K562 (cell line): ENCODE results near the gene GIMAP6. TPM values are rescaled to one million over a fixed set of nuclear protein-coding genes. Genes with fewer than 3 reads are reported as not detected.

Source experiments
- ATAC-seq: fragments of 200-7000 bp; cut with Tn5 transposase; 3 replicates; pipeline ENCODE4 v1.9.1; 2020; ENCODE audit warnings: moderate library complexity
- BruUV-seq: library from RNA; stranded (reverse); fragments of 400-500 nt; replicated peaks from 2 replicates; lab custom pipeline; 2021; lab: Mats Ljungman, UMichigan
- CTCF ChIA-PET: fragments of 300-600 bp; formaldehyde crosslinking; extraction: SDS; loops from one replicate; lab custom pipeline; 2021; ENCODE audit warnings: low intra/inter-chr PET ratio; lab: Yijun Ruan, JAX
- POLR2A ChIA-PET: fragments of 300-600, 350-650 bp; sonication (Branson Sonifier 250); formaldehyde crosslinking; extraction: SDS; loops from one replicate; lab custom pipeline; 2021; ENCODE audit warnings: antibody characterized with exemption, inconsistent platforms; lab: Yijun Ruan, JAX
- DNase-seq, 4 experiments: peaks; one replicate each; pipeline versions ENCODE4 v3.0.0 to v3.0.0-alpha.2; 2011 to 2018; ENCODE audit warnings: low spot score in 3 of 4, mixed read lengths in 3 of 4; ENCODE audit errors: extremely low read depth in 1 of 4
- FAIRE-seq: peaks from 2 replicates; lab custom pipeline; 2011; peaks lifted over from hg19 to GRCh38; lab: Jason Lieb, UNC
- H2AFZ ChIP-seq: 2 replicates; pipeline ENCODE4 v1.6.0; 2011; ENCODE audit warnings: low read depth, low read length, control low read depth, inconsistent platforms
- H3K27ac ChIP-seq: fragments of 200-600 bp; 3 replicates; pipeline ENCODE4 v1.8.0; 2011; ENCODE audit warnings: low read depth, mild to moderate bottlenecking, control low read depth, inconsistent platforms, low read length, moderate library complexity, mixed read lengths; ENCODE audit errors: extremely low read depth
- H3K27me3 ChIP-seq, 2 experiments: fragments of 300-600 bp in 1 of 2; 2 replicates in 1 of 2; 3 replicates in 1 of 2; pipeline versions ENCODE4 v1.6.0 to v1.8.0; 2011; ENCODE audit warnings: inconsistent platforms in 2 of 2, low read length in 2 of 2, mild to moderate bottlenecking in 1 of 2, mixed read lengths in 1 of 2, moderate library complexity in 1 of 2; ENCODE audit not compliant: control insufficient read depth in 2 of 2, insufficient read depth in 2 of 2
- H3K36me3 ChIP-seq: fragments of 300-600 bp; 3 replicates; pipeline ENCODE4 v1.8.0; 2011; ENCODE audit warnings: mild to moderate bottlenecking, low read length, inconsistent platforms; ENCODE audit not compliant: control insufficient read depth, insufficient read depth
- H3K4me1 ChIP-seq, 2 experiments: fragments of 200-600 bp in 1 of 2; replicated peaks in 1 of 2; 2 replicates in 1 of 2; 3 replicates in 1 of 2; pipeline versions ENCODE4 v1.5.1 to v1.8.0; 2011; ENCODE audit warnings: inconsistent platforms in 2 of 2, low read length in 2 of 2, mild to moderate bottlenecking in 1 of 2, mixed read lengths in 1 of 2, moderate library complexity in 1 of 2; ENCODE audit not compliant: control insufficient read depth in 2 of 2, insufficient read depth in 2 of 2
- H3K4me2 ChIP-seq: 2 replicates; pipeline ENCODE4 v1.6.1; 2011; ENCODE audit warnings: low read length, control low read depth, inconsistent platforms, mixed read lengths; ENCODE audit not compliant: insufficient read depth
- H3K4me3 ChIP-seq: fragments of 200-600 bp; sonication (generic), shearing (Covaris generic); 2 replicates; pipeline ENCODE4 v1.5.1; 2016; ENCODE audit warnings: control low read depth, inconsistent platforms
- H3K79me2 ChIP-seq: fragments of 200-600 bp; 3 replicates; pipeline ENCODE4 v1.8.0; 2011; ENCODE audit warnings: low read length, inconsistent platforms; ENCODE audit not compliant: control insufficient read depth, insufficient read depth
- H3K9ac ChIP-seq, 2 experiments: 2 replicates each; pipeline versions ENCODE4 v1.6.0 to v1.6.1; 2011; ENCODE audit warnings: low read depth in 2 of 2, low read length in 2 of 2, control low read depth in 1 of 2, inconsistent platforms in 1 of 2, mild to moderate bottlenecking in 1 of 2, mixed read lengths in 1 of 2; ENCODE audit not compliant: insufficient read depth in 1 of 2
- H3K9me1 ChIP-seq: one replicate; pipeline ENCODE4 v1.6.0; 2011; ENCODE audit warnings: inconsistent platforms, mild to moderate bottlenecking, low read length, moderate library complexity; ENCODE audit not compliant: control insufficient read depth, insufficient read depth
- H3K9me3 ChIP-seq: replicated peaks from 2 replicates; pipeline ENCODE4 v1.5.1; 2011; ENCODE audit warnings: low read depth, low read length, inconsistent platforms; ENCODE audit not compliant: control insufficient read depth, insufficient read depth
- H4K20me1 ChIP-seq: replicated peaks from 2 replicates; pipeline ENCODE4 v1.6.1; 2011; ENCODE audit warnings: low read length, inconsistent platforms, mixed read lengths; ENCODE audit not compliant: control insufficient read depth, insufficient read depth
- EWSR1 ChIP-seq: fragments of 450-650 bp; IDR thresholded peaks from 2 replicates; pipeline ENCODE4 v1.6.1; 2018; ENCODE audit warnings: borderline replicate concordance, mild to moderate bottlenecking, low read depth, moderate library complexity; ENCODE audit not compliant: partially characterized antibody
- NCOA6 ChIP-seq: fragments of 450-650 bp; IDR thresholded peaks from 2 replicates; pipeline ENCODE4 v1.6.1; 2017; ENCODE audit warnings: mild to moderate bottlenecking
- PTBP1 ChIP-seq: fragments of 200-400 bp; formaldehyde crosslinking; IDR thresholded peaks from 2 replicates; pipeline ENCODE4 v1.6.1; 2017; ENCODE audit warnings: low read depth, low read length
- SLC30A9 ChIP-seq: fragments of 250-450 bp; sonication (Bioruptor Pico); IDR thresholded peaks from 2 replicates; pipeline ENCODE4 v1.8.0; 2022; ENCODE audit warnings: mild to moderate bottlenecking, moderate library complexity
- SMARCB1 ChIP-seq: IDR thresholded peaks from 2 replicates; pipeline ENCODE4 v1.6.1; 2011; ENCODE audit warnings: improper control_type of control experiment, low read depth; ENCODE audit not compliant: insufficient read length
- ZNF121 ChIP-seq: sonication (generic); formaldehyde crosslinking; conservative IDR thresholded peaks from 2 replicates; pipeline ENCODE4 v1.8.0; 2022; ENCODE audit warnings: missing genetic modification reagents
- ZNF830 ChIP-seq: fragments of 250-450 bp; sonication (Bioruptor Pico); IDR thresholded peaks from 2 replicates; pipeline ENCODE4 v1.5.0; 2021; ENCODE audit warnings: mild to moderate bottlenecking
- in situ Hi-C: fragments of 300-500 bp; cut with MboI; formaldehyde crosslinking; loops from 4 replicates; pipeline ENCODE4 v1.15.0; 2018; ENCODE audit warnings: inconsistent platforms, mixed read lengths
- intact Hi-C: fragments of 100-400 bp; cut with micrococcal nuclease; formaldehyde crosslinking; loops from 2 replicates; pipeline ENCODE4 v1.14.2; 2022
- polyA plus RNA-seq, 8 experiments: library from polyadenylated mRNA; depleted of rRNA in 4 of 8; stranded (reverse) in 5 of 8; unstranded in 3 of 8; fragments of >200 nt; fragmentation: Nextera tagmentation in 2 of 8; fragmentation: Illumina TruSeq in 1 of 8; extraction: Ambion mirVana in 2 of 8; extraction: Trizol in 1 of 8; gene quantifications; 2 replicates each; pipeline versions ENCODE4 v1.2.1 to v1.2.3, GENCODE V29; 2011 to 2014; ENCODE audit warnings: inconsistent platforms in 1 of 8, missing spikeins in 1 of 8
- total RNA-seq, 7 experiments: library from RNA; depleted of rRNA in 6 of 7; stranded (reverse); fragments of >200 nt in 6 of 7; fragmentation: Illumina TruSeq in 2 of 7; extraction: Trizol in 2 of 7; gene quantifications; 2 replicates each; pipeline versions ENCODE4 v1.2.1 to v1.2.3, GENCODE V29; 2011 to 2021; ENCODE audit warnings: low replicate concordance in 1 of 7
- TF ChIP-seq, protein P1 (sequence below), 2 experiments: IDR thresholded peaks; 2 replicates each; pipeline ENCODE4 v1.6.1; 2012; ENCODE audit warnings: improper control_type of control experiment in 2 of 2, low read depth in 2 of 2, low read length in 2 of 2, borderline replicate concordance in 1 of 2
- TF ChIP-seq, protein P2 (sequence below): sonication (generic); IDR thresholded peaks from 2 replicates; pipeline ENCODE4 v1.6.1; 2016
- TF ChIP-seq, protein P3 (sequence below): fragments of 250-450 bp; sonication (Bioruptor Pico); IDR thresholded peaks from 2 replicates; pipeline ENCODE4 v1.8.0; 2022; ENCODE audit warnings: moderate library complexity, mild to moderate bottlenecking, inconsistent platforms
- TF ChIP-seq, protein P4 (sequence below): fragments of 250-450 bp; sonication (Bioruptor Pico); IDR thresholded peaks from 2 replicates; pipeline ENCODE4 v1.4.0; 2020
- TF ChIP-seq, protein P5 (sequence below): fragments of 450-650 bp; IDR thresholded peaks from 2 replicates; pipeline ENCODE4 v1.7.0; 2016; ENCODE audit warnings: borderline replicate concordance

GIMAP6 gene
- total and polyA plus RNA-seq, 9 of the 15 experiments (the other 6 are each of a cell fraction or from before 2014, with no cell fraction given): 0.04 to 0.45 (median 0.18) TPM

DNA sequence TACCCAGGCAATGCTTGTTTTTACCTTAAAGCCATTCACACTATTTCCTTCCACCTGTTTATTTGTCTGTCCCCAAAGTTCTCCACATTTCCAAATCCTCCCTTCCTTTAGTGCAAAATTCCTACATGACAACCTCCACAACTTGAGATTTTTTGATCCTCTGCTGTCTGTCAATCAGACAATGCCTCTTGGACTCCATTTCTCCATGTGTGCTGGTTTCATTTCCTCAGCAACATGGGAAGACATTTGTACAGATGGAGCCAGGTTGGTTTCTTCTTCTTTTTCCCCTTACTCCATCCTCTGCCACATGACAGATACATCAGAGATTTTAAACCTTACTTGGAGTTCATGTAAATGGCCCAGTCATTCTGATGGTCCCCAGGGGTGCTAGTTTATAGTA is 34.2 kb upstream of the GIMAP6 start:
- no peak for ATAC-seq
- H3K9me3 ChIP-seq: no peaks in the 10 kb centered on the region
- no peak overlapping the region for H3K4me2 ChIP-seq
- ChIA-PET CTCF (no interaction called here), POLR2A (no interaction called here)
- intact Hi-C loops (no loop called here), in situ Hi-C loops (no loop called here)
- H3K9ac ChIP-seq: no peak overlapping the region
- no peaks in the 10 kb centered on the region; a peak in 1 of 5 replicates for H3K4me1 ChIP-seq
- DNase-seq: no peak
- H2AFZ ChIP-seq: no peak overlapping the region
- no peak overlapping the region for H3K4me3 ChIP-seq
- no peak for FAIRE-seq
- no peak overlapping the region for H3K27ac ChIP-seq
- no peaks in the 10 kb centered on the region for H3K9me1 ChIP-seq
- no peaks in the 10 kb centered on the region for H3K79me2 ChIP-seq
- H3K36me3 ChIP-seq: no peaks in the 10 kb centered on the region
- H4K20me1 ChIP-seq: no peaks in the 10 kb centered on the region
- BruUV-seq: no TSS peak
- peaks cover 1 to 14% of the 10 kb centered on the region in 2 experiments; a peak in 2 of 5 replicates for H3K27me3 ChIP-seq
- TF ChIP-seq ZNF121 (CRISPR knock-in tag) (no peak), NCOA6 (no peak), EWSR1 (no peak), PTBP1 (no peak), SLC30A9 (CRISPR knock-in tag) (no peak), ZNF830 (CRISPR knock-in tag) (no peak), SMARCB1 (no peak)
- TF ChIP-seq, protein P1, sequence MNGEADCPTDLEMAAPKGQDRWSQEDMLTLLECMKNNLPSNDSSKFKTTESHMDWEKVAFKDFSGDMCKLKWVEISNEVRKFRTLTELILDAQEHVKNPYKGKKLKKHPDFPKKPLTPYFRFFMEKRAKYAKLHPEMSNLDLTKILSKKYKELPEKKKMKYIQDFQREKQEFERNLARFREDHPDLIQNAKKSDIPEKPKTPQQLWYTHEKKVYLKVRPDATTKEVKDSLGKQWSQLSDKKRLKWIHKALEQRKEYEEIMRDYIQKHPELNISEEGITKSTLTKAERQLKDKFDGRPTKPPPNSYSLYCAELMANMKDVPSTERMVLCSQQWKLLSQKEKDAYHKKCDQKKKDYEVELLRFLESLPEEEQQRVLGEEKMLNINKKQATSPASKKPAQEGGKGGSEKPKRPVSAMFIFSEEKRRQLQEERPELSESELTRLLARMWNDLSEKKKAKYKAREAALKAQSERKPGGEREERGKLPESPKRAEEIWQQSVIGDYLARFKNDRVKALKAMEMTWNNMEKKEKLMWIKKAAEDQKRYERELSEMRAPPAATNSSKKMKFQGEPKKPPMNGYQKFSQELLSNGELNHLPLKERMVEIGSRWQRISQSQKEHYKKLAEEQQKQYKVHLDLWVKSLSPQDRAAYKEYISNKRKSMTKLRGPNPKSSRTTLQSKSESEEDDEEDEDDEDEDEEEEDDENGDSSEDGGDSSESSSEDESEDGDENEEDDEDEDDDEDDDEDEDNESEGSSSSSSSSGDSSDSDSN (IDR thresholded peaks at IDR 0.05; ENCODE audit: borderline replicate concordance in 1 of 2, low read depth in 2 of 2, low read length in 2 of 2): no peak
- TF ChIP-seq, protein P2, sequence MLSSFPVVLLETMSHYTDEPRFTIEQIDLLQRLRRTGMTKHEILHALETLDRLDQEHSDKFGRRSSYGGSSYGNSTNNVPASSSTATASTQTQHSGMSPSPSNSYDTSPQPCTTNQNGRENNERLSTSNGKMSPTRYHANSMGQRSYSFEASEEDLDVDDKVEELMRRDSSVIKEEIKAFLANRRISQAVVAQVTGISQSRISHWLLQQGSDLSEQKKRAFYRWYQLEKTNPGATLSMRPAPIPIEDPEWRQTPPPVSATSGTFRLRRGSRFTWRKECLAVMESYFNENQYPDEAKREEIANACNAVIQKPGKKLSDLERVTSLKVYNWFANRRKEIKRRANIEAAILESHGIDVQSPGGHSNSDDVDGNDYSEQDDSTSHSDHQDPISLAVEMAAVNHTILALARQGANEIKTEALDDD: no peak
- TF ChIP-seq, protein P3, sequence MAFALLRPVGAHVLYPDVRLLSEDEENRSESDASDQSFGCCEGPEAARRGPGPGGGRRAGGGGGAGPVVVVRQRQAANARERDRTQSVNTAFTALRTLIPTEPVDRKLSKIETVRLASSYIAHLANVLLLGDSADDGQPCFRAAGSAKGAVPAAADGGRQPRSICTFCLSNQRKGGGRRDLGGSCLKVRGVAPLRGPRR (CRISPR knock-in tag): no peak
- TF ChIP-seq, protein P4, sequence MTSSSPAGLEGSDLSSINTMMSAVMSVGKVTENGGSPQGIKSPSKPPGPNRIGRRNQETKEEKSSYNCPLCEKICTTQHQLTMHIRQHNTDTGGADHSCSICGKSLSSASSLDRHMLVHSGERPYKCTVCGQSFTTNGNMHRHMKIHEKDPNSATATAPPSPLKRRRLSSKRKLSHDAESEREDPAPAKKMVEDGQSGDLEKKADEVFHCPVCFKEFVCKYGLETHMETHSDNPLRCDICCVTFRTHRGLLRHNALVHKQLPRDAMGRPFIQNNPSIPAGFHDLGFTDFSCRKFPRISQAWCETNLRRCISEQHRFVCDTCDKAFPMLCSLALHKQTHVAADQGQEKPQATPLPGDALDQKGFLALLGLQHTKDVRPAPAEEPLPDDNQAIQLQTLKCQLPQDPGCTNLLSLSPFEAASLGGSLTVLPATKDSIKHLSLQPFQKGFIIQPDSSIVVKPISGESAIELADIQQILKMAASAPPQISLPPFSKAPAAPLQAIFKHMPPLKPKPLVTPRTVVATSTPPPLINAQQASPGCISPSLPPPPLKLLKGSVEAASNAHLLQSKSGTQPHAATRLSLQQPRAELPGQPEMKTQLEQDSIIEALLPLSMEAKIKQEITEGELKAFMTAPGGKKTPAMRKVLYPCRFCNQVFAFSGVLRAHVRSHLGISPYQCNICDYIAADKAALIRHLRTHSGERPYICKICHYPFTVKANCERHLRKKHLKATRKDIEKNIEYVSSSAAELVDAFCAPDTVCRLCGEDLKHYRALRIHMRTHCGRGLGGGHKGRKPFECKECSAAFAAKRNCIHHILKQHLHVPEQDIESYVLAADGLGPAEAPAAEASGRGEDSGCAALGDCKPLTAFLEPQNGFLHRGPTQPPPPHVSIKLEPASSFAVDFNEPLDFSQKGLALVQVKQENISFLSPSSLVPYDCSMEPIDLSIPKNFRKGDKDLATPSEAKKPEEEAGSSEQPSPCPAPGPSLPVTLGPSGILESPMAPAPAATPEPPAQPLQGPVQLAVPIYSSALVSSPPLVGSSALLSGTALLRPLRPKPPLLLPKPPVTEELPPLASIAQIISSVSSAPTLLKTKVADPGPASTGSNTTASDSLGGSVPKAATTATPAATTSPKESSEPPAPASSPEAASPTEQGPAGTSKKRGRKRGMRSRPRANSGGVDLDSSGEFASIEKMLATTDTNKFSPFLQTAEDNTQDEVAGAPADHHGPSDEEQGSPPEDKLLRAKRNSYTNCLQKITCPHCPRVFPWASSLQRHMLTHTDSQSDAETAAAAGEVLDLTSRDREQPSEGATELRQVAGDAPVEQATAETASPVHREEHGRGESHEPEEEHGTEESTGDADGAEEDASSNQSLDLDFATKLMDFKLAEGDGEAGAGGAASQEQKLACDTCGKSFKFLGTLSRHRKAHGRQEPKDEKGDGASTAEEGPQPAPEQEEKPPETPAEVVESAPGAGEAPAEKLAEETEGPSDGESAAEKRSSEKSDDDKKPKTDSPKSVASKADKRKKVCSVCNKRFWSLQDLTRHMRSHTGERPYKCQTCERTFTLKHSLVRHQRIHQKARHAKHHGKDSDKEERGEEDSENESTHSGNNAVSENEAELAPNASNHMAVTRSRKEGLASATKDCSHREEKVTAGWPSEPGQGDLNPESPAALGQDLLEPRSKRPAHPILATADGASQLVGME: no peak
- TF ChIP-seq, protein P5, sequence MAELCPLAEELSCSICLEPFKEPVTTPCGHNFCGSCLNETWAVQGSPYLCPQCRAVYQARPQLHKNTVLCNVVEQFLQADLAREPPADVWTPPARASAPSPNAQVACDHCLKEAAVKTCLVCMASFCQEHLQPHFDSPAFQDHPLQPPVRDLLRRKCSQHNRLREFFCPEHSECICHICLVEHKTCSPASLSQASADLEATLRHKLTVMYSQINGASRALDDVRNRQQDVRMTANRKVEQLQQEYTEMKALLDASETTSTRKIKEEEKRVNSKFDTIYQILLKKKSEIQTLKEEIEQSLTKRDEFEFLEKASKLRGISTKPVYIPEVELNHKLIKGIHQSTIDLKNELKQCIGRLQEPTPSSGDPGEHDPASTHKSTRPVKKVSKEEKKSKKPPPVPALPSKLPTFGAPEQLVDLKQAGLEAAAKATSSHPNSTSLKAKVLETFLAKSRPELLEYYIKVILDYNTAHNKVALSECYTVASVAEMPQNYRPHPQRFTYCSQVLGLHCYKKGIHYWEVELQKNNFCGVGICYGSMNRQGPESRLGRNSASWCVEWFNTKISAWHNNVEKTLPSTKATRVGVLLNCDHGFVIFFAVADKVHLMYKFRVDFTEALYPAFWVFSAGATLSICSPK: no peak
